ENCODE results near the gene ALK.

The ALK gene

GRCh38 chr2:29317801-29318485 lies 603.4 kb downstream of the ALK start:
- peaks cover 0 to 39% of the 10 kb centered on the region in 2 donors for H3K27me3 ChIP-seq
- no peaks in the 10 kb centered on the region for H3K4me1 ChIP-seq
- no peak for TF ChIP-seq CTCF (IDR thresholded peaks at IDR 0.05)
- no peak overlapping the region for H3K4me3 ChIP-seq
- intact Hi-C loops (cut with DNase I; ENCODE audit: low total_unique reads), result no loop called here
- H3K9me3 ChIP-seq, result no peaks in the 10 kb centered on the region
- peak in 1 of 2 donors; percentile 31 for DNase-seq
- H3K36me3 ChIP-seq, result no peaks in the 10 kb centered on the region
- H3K27ac ChIP-seq, result no peak overlapping the region

DNA sequence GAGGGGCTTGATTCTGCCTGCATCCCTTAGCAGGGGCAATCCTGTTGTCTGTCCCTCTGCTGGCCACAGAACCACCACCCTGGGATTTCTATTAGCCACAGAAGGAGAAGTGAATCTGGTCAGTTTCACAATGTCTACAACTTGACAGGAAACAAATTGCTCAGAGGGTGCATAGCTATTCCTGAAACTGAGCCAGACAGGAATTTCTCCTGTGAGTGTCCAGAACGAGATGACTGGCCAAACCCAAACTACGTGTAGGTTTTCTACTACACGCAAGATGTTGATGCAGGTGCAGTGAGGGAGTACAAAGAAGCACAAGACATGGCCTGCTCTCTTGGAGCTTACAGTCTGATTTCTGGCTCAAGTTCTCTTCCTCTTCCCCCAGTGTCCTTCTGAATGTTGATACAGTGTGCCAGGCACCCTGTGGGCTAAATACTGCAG lies 604.3 kb downstream of the ALK start:
- Histone ChIP-seq H3K4me3 (no peak overlapping the region), H3K27me3 (peaks cover 0 to 38% of the 10 kb centered on the region in 2 donors), H3K9me3 (no peaks in the 10 kb centered on the region), H3K27ac (no peak overlapping the region), H3K4me1 (no peaks in the 10 kb centered on the region), H3K36me3 (no peaks in the 10 kb centered on the region)
- peak in 1 of 2 donors; percentile 48 for DNase-seq
- intact Hi-C loops (cut with DNase I; ENCODE audit: low total_unique reads), result no loop called here
- TF ChIP-seq CTCF (IDR thresholded peaks at IDR 0.05), result no peak

DNA sequence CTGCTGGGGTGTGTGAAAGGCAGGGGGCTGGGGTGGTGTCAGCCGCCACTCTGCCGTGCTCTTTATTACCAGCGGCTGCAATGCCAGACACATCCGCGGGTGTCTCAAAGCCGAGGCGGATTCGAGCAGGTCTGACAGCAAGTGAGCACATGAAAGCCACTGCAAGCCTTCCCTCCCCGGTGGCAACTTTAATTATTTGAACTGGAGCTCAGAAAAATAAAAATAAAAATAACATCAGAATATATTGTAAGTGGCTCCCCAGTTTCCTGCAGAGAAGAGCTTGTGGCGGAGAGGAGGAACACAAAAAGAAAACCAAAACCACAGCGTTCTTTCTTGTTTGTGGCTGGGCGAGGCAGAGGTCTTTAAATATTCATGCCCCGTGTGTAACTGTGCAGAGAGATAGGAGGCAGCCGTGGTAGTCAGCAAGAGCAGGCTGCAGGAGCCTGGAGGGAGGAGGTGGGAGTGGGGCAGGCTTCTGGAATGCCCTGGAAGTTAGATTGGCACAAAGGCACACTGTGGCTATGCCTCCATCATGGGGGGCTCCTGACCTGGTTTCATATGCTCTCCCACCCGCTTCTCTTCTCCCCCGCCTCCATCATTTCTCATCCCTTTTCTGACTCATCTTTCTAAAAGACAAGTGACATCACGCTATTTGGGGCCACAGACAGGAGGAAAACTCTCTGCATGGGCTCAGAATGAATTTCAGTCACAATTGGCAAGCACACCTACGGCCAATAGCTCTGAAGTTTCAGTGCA lies 606.4 kb downstream of the ALK start:
- H3K27ac ChIP-seq, result no peak overlapping the region

DNA sequence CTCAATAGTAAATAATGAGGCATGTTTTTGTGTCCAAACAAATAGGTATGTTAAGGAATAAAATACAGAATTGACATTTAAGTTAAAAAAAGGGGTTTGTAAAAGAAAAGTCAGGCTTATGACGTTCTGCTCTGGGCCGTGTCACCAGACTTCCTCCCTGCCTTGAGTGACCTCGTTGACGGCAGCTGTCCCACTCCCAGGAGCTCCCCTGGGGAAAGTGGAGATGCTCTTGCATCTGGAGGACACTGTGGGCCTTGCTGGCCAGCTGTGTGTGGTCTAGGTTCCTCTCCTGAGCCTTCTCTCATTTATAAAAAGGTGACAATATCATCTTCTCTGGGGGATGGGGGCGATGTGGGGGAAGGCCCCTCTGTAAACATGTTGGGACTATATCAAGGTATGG lies 609.9 kb downstream of the ALK start:
- DNase-seq, result no peak
- intact Hi-C loops (cut with DNase I; ENCODE audit: low total_unique reads), result no loop called here
- Histone ChIP-seq H3K4me3 (no peak overlapping the region), H3K9me3 (no peaks in the 10 kb centered on the region), H3K27me3 (peaks cover 0 to 27% of the 10 kb centered on the region in 2 donors), H3K27ac (no peak overlapping the region), H3K4me1 (no peaks in the 10 kb centered on the region), H3K36me3 (no peaks in the 10 kb centered on the region)
- no peak for TF ChIP-seq CTCF (IDR thresholded peaks at IDR 0.05)

More for the DNA sequence above, 606.4 kb downstream of the ALK start:
- Histone ChIP-seq H3K4me1 (no peaks in the 10 kb centered on the region), H3K9me3 (no peaks in the 10 kb centered on the region), H3K27me3 (peaks cover 0 to 40% of the 10 kb centered on the region in 2 donors), H3K36me3 (no peaks in the 10 kb centered on the region), H3K4me3 (no peak overlapping the region)
- peak in 1 of 2 donors; percentile 49 for DNase-seq
- intact Hi-C loops (cut with DNase I; ENCODE audit: low total_unique reads), result no loop called here
- no peak for TF ChIP-seq CTCF (IDR thresholded peaks at IDR 0.05)

GRCh38 chr2:29310650-29311348 lies 610.6 kb downstream of the ALK start:
- no peak for DNase-seq
- H3K4me3 ChIP-seq, result no peak overlapping the region
- no peaks in the 10 kb centered on the region for H3K4me1 ChIP-seq
- no peaks in the 10 kb centered on the region for H3K9me3 ChIP-seq
- TF ChIP-seq CTCF (IDR thresholded peaks at IDR 0.05), result no peak
- H3K27ac ChIP-seq, result no peak overlapping the region
- intact Hi-C loops (cut with DNase I; ENCODE audit: low total_unique reads), result no loop called here
- no peaks in the 10 kb centered on the region for H3K36me3 ChIP-seq
- peaks cover 0 to 27% of the 10 kb centered on the region in 2 donors for H3K27me3 ChIP-seq

Measured in tibial artery (tissue), 4 donors.